ENCODE results near the gene FRMD4A.

- TF ChIP-seq POLR2A (IDR thresholded peaks at IDR 0.05; ENCODE audit: low read depth, low read length), result no peak
- TF ChIP-seq, protein P1, sequence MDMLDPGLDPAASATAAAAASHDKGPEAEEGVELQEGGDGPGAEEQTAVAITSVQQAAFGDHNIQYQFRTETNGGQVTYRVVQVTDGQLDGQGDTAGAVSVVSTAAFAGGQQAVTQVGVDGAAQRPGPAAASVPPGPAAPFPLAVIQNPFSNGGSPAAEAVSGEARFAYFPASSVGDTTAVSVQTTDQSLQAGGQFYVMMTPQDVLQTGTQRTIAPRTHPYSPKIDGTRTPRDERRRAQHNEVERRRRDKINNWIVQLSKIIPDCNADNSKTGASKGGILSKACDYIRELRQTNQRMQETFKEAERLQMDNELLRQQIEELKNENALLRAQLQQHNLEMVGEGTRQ (IDR thresholded peaks at IDR 0.05; ENCODE audit: low read depth, low read length), result no peak
- TF ChIP-seq CTCF (conservative IDR thresholded peaks at IDR 0.05; ENCODE audit: low read depth, low read length), result no peak
- TF ChIP-seq CEBPB (IDR thresholded peaks at IDR 0.05; ENCODE audit: low read depth, low read length), result no peak
- TF ChIP-seq ELK1 (IDR thresholded peaks at IDR 0.05; ENCODE audit: borderline replicate concordance, low read depth, low read length), result no peak
- no peak for TF ChIP-seq RAD21 (IDR thresholded peaks at IDR 0.05; ENCODE audit: low read length)
- no peak for TF ChIP-seq CHD1 (IDR thresholded peaks at IDR 0.05; ENCODE audit: low read depth, low read length)
- TF ChIP-seq RFX5 (IDR thresholded peaks at IDR 0.05; ENCODE audit: low read depth, low read length), result no peak
- no peak for TF ChIP-seq MAZ (IDR thresholded peaks at IDR 0.05; ENCODE audit: borderline replicate concordance, low read depth, low read length)
- no peak for TF ChIP-seq RCOR1 (IDR thresholded peaks at IDR 0.05; ENCODE audit: insufficient replicate concordance, low read length)
Observed at GRCh38 chr10:13820119-13820963, 510.4 kb downstream of the FRMD4A start.

Data from IMR-90 (cell line).